ENCODE results near the gene SLC31A2.

The SLC31A2 gene

GRCh38 chr9:113186137-113186755, 35.4 kb downstream of the SLC31A2 start:
- DNase-seq (ENCODE audit: low read depth) = no peak

GRCh38 chr9:113187929-113188595, 37.3 kb downstream of the SLC31A2 start:
- peak; percentile 85 for DNase-seq (ENCODE audit: low read depth)

- DNase-seq (ENCODE audit: low read depth) = no peak
Measured at GRCh38 chr9:113192455-113192854, 41.6 kb downstream of the SLC31A2 start.

DNA sequence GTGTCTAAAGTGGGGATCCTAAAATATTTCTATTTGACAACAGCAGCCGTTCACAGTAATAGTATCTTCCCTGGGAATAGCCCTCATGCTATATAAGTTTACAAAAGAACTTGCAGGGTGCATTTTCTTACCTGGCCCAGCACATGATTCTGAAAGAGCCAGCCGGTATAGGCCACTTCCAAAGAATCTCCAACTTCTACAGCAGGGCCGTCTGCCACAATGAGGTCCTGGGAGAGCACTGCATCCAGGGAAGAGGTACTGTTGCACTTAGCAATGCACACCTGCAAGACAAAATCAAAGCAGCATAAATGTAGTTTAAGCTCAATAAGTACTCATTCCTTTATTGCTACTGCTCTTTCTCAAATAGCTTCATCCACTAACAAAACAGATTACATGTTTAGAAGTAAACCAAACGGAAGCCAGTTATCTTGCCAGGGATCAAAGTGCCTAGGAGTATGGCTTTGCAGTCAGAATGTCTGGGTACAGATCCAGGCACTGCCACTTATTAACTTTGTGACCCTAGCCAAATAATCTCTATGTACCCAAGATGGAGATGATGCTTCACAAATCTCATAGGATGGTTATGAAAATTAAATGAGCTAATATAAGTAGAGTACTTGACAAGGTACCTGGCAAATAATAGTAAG, 49.0 kb downstream of the SLC31A2 start:
- no peak for DNase-seq (ENCODE audit: low read depth)

DNA sequence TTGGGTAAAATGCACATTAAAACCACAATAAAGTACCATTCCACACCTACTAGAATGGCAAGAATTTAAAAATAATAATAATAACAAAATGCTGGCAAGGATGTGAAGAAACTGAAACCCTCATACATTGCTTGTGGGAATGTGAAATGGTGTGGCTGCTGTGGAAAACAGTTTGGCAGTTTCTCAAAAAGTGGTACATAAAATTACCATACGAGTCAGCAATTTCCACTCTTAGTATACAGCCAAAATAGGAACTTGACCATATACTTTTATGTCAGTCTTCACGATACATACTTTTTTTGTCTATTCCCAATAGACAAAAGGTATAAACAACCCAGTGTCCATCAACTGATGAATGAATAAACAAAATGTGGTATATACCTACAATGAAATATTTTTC, 54.6 kb downstream of the SLC31A2 start:
- DNase-seq (ENCODE audit: low read depth) = no peak

DNA sequence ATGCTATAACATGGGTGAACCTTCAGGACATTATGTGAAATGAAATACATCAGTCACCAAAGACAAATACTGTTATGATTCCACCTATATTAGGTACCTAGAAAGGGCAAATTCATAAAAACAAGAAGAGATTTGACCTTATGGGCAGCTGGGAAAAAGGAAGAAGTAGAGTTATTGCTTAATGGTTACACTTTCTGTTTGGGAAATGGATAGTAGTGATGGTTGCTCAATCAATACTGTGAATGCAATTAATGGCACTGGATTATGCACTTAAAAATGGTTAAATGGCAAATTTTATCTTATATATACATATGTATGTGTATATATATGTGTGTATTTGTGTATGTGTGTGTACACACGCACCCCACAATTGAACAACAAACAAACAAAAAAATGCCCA, 55.1 kb downstream of the SLC31A2 start:
- no peak for DNase-seq (ENCODE audit: low read depth)

DNA sequence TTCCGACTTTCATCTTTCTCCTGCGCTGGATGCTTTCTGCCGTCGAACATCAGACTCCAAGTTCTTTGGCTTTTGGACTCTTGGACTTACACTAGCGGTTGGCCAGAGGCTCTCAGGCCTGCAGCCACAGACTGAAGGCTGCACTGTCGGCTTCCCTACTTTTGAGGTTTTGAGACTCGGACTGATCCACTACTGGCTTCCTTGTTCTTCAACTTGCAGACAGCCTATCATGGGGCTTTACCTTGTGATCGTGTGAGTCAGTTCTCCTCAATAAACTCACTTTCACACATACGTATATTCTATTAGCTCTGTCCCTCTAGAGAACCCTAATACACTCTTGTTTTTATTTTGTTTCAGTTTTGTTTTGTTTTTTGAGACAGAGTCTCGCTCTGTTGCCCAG, 60.0 kb downstream of the SLC31A2 start:
- DNase-seq (ENCODE audit: low read depth) = no peak
